Tibial artery (tissue), 4 donors: Measurements from ENCODE around the gene SPTBN4.
"Not testable (repeated sequence)": the region's sequence is repeated elsewhere in the genome, so short reads cannot be mapped to it uniquely, and the experiment has no call there.

Source experiments
- DNase-seq, 2 donors: peaks; one replicate each; pipeline ENCODE4 v3.0.0-alpha.2; 2019
- H3K27ac ChIP-seq, 2 donors: fragments of 200-600 bp; sonication (generic) in 1 of 2; 1 replicate in 1 of 2; 2 replicates in 1 of 2; pipeline ENCODE4 v1.5.1; 2018 to 2019; ENCODE audit warnings: mild to moderate bottlenecking in 1 of 2
- H3K27me3 ChIP-seq, 2 donors: fragments of 200-600 bp; sonication (generic) in 1 of 2; one replicate each; pipeline versions ENCODE4 v1.5.1 to v1.6.0; 2016 to 2019
- H3K36me3 ChIP-seq, 3 donors: fragments of 200-600 bp; sonication (generic) in 2 of 3; one replicate each; pipeline ENCODE4 v1.5.1; 2016 to 2019; ENCODE audit warnings: mild to moderate bottlenecking in 2 of 3
- H3K4me1 ChIP-seq, 4 donors: fragments of 200-600 bp; sonication (generic) in 2 of 4; 1 replicate in 3 of 4; 2 replicates in 1 of 4; pipeline ENCODE4 v1.5.1; 2016 to 2019
- H3K4me3 ChIP-seq, 2 donors: fragments of 200-600 bp; sonication (generic) in 1 of 2; 1 replicate in 1 of 2; 2 replicates in 1 of 2; pipeline ENCODE4 v1.5.1; 2018 to 2019; ENCODE audit warnings: mild to moderate bottlenecking in 2 of 2
- H3K9me3 ChIP-seq, 3 donors: fragments of 200-600 bp; sonication (generic) in 1 of 3; one replicate each; pipeline ENCODE4 v1.5.1; 2016 to 2019
- CTCF ChIP-seq, 2 experiments: fragments of 200-600 bp in 1 of 2; fragments of 450-650 bp in 1 of 2; IDR thresholded peaks; one replicate each; pipeline ENCODE4 v1.5.1; 2017 to 2019; ENCODE audit warnings: antibody characterized with exemption in 2 of 2, mild to moderate bottlenecking in 1 of 2, moderate library complexity in 1 of 2
- intact Hi-C: fragments of 100-400 bp; cut with DNase I; formaldehyde crosslinking; loops from one replicate; pipeline ENCODE4 v1.15.0; 2023; ENCODE audit warnings: low total_unique reads

SPTBN4 gene

GRCh38 chr19:40469011-40469410 is 2.2 kb downstream of the SPTBN4 start:
- Histone ChIP-seq H3K9me3 (no peaks in the 10 kb centered on the region), H3K4me3 (no peak overlapping the region), H3K36me3 (no peaks in the 10 kb centered on the region), H3K4me1 (peaks cover 0 to 25% (median 23%) of the 10 kb centered on the region in 4 donors), H3K27ac (no peak overlapping the region), H3K27me3 (no peaks in the 10 kb centered on the region)
- no peak for TF ChIP-seq CTCF (IDR thresholded peaks at IDR 0.05)
- DNase-seq: no peak
- intact Hi-C loops: loop anchor here (10.0 kb wide), 1 partner anchor 126 kb away; no protein-coding TSS in a partner anchor

DNA sequence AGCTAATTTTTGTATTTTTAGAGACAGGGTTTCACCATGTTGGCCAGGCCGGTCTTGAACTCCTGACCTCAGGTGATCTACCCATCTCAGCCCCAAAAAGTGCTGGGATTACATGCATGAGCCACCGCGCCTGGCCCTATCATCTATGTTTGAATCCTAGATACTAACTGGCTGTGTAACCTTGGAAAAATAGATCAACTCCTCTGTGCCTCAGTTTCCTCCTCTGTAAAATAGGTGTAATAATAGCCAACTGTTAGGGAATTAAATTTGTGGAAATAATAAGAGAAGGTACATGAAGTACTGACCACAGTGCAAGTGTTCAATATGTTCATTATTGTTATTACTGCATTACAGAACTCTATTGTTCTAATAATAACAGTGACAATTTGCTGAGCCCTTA is 4.3 kb downstream of the SPTBN4 start:
- H3K36me3 ChIP-seq: no peaks in the 10 kb centered on the region
- intact Hi-C loops: no loop called here
- no peak overlapping the region for H3K27ac ChIP-seq
- TF ChIP-seq CTCF (IDR thresholded peaks at IDR 0.05): no peak
- H3K4me1 ChIP-seq: peaks cover 0 to 12% (median 11%) of the 10 kb centered on the region in 4 donors
- no peak overlapping the region for H3K4me3 ChIP-seq
- H3K9me3 ChIP-seq: no peaks in the 10 kb centered on the region
- no peaks in the 10 kb centered on the region for H3K27me3 ChIP-seq
- DNase-seq: no peak

GRCh38 chr19:40472516-40472915 is 5.7 kb downstream of the SPTBN4 start:
- Histone ChIP-seq H3K4me3 (no peak overlapping the region), H3K36me3 (no peaks in the 10 kb centered on the region), H3K27me3 (no peaks in the 10 kb centered on the region), H3K4me1 (peaks cover 0 to 3% (median under 1%) of the 10 kb centered on the region in 4 donors), H3K9me3 (no peaks in the 10 kb centered on the region), H3K27ac (no peak overlapping the region)
- intact Hi-C loops: no loop called here
- no peak for DNase-seq
- no peak for TF ChIP-seq CTCF (IDR thresholded peaks at IDR 0.05)

GRCh38 chr19:40474737-40475136 is 7.9 kb downstream of the SPTBN4 start:
- intact Hi-C loops: no loop called here
- Histone ChIP-seq H3K36me3 (no peaks in the 10 kb centered on the region), H3K9me3 (no peaks in the 10 kb centered on the region), H3K27ac (no peak overlapping the region), H3K27me3 (no peaks in the 10 kb centered on the region), H3K4me3 (no peak overlapping the region), H3K4me1 (no peaks in the 10 kb centered on the region)
- TF ChIP-seq CTCF (IDR thresholded peaks at IDR 0.05): no peak
- DNase-seq: no peak

- H3K27me3 ChIP-seq, H3K36me3 ChIP-seq, H3K9me3 ChIP-seq, H3K27ac ChIP-seq, DNase-seq, H3K4me3 ChIP-seq, intact Hi-C loops, H3K4me1 ChIP-seq: not testable (repeated sequence)
Observed at GRCh38 chr19:40475878-40476644, 9.3 kb downstream of the SPTBN4 start.

GRCh38 chr19:40486017-40486416 is 19.2 kb downstream of the SPTBN4 start:
- H3K36me3 ChIP-seq: no peaks in the 10 kb centered on the region
- H3K27ac ChIP-seq: no peak overlapping the region
- H3K4me3 ChIP-seq: no peak overlapping the region
- no peak for DNase-seq
- TF ChIP-seq CTCF (IDR thresholded peaks at IDR 0.05): no peak
- intact Hi-C loops: no loop called here
- H3K4me1 ChIP-seq: no peaks in the 10 kb centered on the region
- H3K9me3 ChIP-seq: no peaks in the 10 kb centered on the region
- H3K27me3 ChIP-seq: peaks cover 0 to 21% of the 10 kb centered on the region in 2 donors
